Stimulated activated naive CD8-positive, alpha-beta T cell treated with anti-CD3 and anti-CD28 coated beads, Interleukin-15, Interleukin-2, amounts not matched to agents 100 ng/mL and 50 ng/mL, for 24 hours (primary cell): ENCODE measurements around the gene SIRPA.

Source experiments
- H3K27ac Mint-ChIP-seq: one replicate; pipeline ENCODE4 v1.8.0; 2021; ENCODE audit warnings: mild to moderate bottlenecking, mixed read lengths
- H3K27me3 Mint-ChIP-seq: one replicate; pipeline ENCODE4 v1.8.0; 2021; ENCODE audit warnings: mixed read lengths
- H3K36me3 Mint-ChIP-seq: one replicate; pipeline ENCODE4 v1.8.0; 2021; ENCODE audit warnings: low read depth, mixed read lengths
- H3K4me1 Mint-ChIP-seq: one replicate; pipeline ENCODE4 v1.8.0; 2021; ENCODE audit warnings: low read depth, mixed read lengths
- H3K4me3 Mint-ChIP-seq: one replicate; pipeline ENCODE4 v1.8.0; 2021; ENCODE audit warnings: mild to moderate bottlenecking, mixed read lengths
- H3K9me3 Mint-ChIP-seq: one replicate; pipeline ENCODE4 v1.8.0; 2021; ENCODE audit warnings: mixed read lengths

SIRPA gene

GRCh38 chr20:1965520-1966351 lies 70.5 kb downstream of the SIRPA start:
- H3K9me3 Mint-ChIP-seq: no peaks in the 10 kb centered on the region
- peak overlapping the region; percentile 60 for H3K4me3 Mint-ChIP-seq
- H3K27me3 Mint-ChIP-seq: peaks cover 29% of the 10 kb centered on the region
- H3K4me1 Mint-ChIP-seq: peaks cover 20% of the 10 kb centered on the region
- H3K36me3 Mint-ChIP-seq: no peaks in the 10 kb centered on the region
- H3K27ac Mint-ChIP-seq: peak overlapping the region; percentile 77

- H3K9me3 Mint-ChIP-seq: no peaks in the 10 kb centered on the region
- H3K4me3 Mint-ChIP-seq: no peak overlapping the region
- no peaks in the 10 kb centered on the region for H3K36me3 Mint-ChIP-seq
- H3K27ac Mint-ChIP-seq: no peak overlapping the region
- peaks cover 17% of the 10 kb centered on the region for H3K4me1 Mint-ChIP-seq
- peaks cover 27% of the 10 kb centered on the region for H3K27me3 Mint-ChIP-seq
Observed at GRCh38 chr20:1968964-1969363, 73.8 kb downstream of the SIRPA start.

GRCh38 chr20:1971893-1972586 lies 76.8 kb downstream of the SIRPA start:
- peaks cover 20% of the 10 kb centered on the region for H3K27me3 Mint-ChIP-seq
- H3K9me3 Mint-ChIP-seq: no peaks in the 10 kb centered on the region
- no peaks in the 10 kb centered on the region for H3K4me1 Mint-ChIP-seq
- H3K27ac Mint-ChIP-seq: no peak overlapping the region
- no peaks in the 10 kb centered on the region for H3K36me3 Mint-ChIP-seq
- H3K4me3 Mint-ChIP-seq: no peak overlapping the region

GRCh38 chr20:1973601-1974440 lies 78.6 kb downstream of the SIRPA start:
- no peaks in the 10 kb centered on the region for H3K4me1 Mint-ChIP-seq
- H3K27ac Mint-ChIP-seq: no peak overlapping the region
- H3K27me3 Mint-ChIP-seq: peaks cover 36% of the 10 kb centered on the region
- H3K9me3 Mint-ChIP-seq: no peaks in the 10 kb centered on the region
- no peak overlapping the region for H3K4me3 Mint-ChIP-seq
- no peaks in the 10 kb centered on the region for H3K36me3 Mint-ChIP-seq

GRCh38 chr20:1975291-1975690 lies 80.1 kb downstream of the SIRPA start:
- Mint-ChIP-seq H3K36me3 (no peaks in the 10 kb centered on the region), H3K27me3 (peaks cover 38% of the 10 kb centered on the region), H3K4me3 (no peak overlapping the region), H3K9me3 (no peaks in the 10 kb centered on the region), H3K4me1 (no peaks in the 10 kb centered on the region), H3K27ac (no peak overlapping the region)

- Mint-ChIP-seq H3K27me3 (peaks cover 41% of the 10 kb centered on the region), H3K9me3 (no peaks in the 10 kb centered on the region), H3K27ac (no peak overlapping the region), H3K4me1 (no peaks in the 10 kb centered on the region), H3K36me3 (no peaks in the 10 kb centered on the region), H3K4me3 (no peak overlapping the region)
Observed at GRCh38 chr20:1979106-1979778, 84.0 kb downstream of the SIRPA start.

GRCh38 chr20:1982686-1983085 lies 87.5 kb downstream of the SIRPA start:
- no peaks in the 10 kb centered on the region for H3K4me1 Mint-ChIP-seq
- no peaks in the 10 kb centered on the region for H3K36me3 Mint-ChIP-seq
- H3K27me3 Mint-ChIP-seq: peaks cover 54% of the 10 kb centered on the region
- no peak overlapping the region for H3K27ac Mint-ChIP-seq
- no peak overlapping the region for H3K4me3 Mint-ChIP-seq
- H3K9me3 Mint-ChIP-seq: no peaks in the 10 kb centered on the region

- Mint-ChIP-seq H3K27ac (no peak overlapping the region), H3K27me3 (peaks cover 50% of the 10 kb centered on the region), H3K9me3 (no peaks in the 10 kb centered on the region), H3K4me3 (no peak overlapping the region), H3K4me1 (no peaks in the 10 kb centered on the region), H3K36me3 (no peaks in the 10 kb centered on the region)
Observed at GRCh38 chr20:1983301-1983700, 88.1 kb downstream of the SIRPA start.

- Mint-ChIP-seq H3K27ac (no peak overlapping the region), H3K36me3 (no peaks in the 10 kb centered on the region), H3K4me3 (no peak overlapping the region), H3K27me3 (peaks cover 50% of the 10 kb centered on the region), H3K9me3 (no peaks in the 10 kb centered on the region), H3K4me1 (no peaks in the 10 kb centered on the region)
Observed at GRCh38 chr20:1987826-1988225, 92.6 kb downstream of the SIRPA start.
